ENCODE results near the gene HOATZ. TPM values are rescaled to one million over a fixed set of nuclear protein-coding genes. Genes with fewer than 3 reads are reported as not detected.
A peak's percentile ranks its signal among the peaks of the same experiment; 100 is the strongest.

HOATZ gene
- total RNA-seq, 1 donor from 2014 or later = 15.0 TPM

- no peaks in the 10 kb centered on the region for H3K27me3 ChIP-seq (ENCODE audit: low read depth)
- no peak overlapping the region for H3K4me3 ChIP-seq
- no peaks in the 10 kb centered on the region for H3K4me1 ChIP-seq
- no peak for DNase-seq
- no peaks in the 10 kb centered on the region for H3K9me3 ChIP-seq
- ATAC-seq = no peak
- intact Hi-C loops (cut with DNase I) = no loop called here
- no peak for TF ChIP-seq CTCF (IDR thresholded peaks at IDR 0.05)
- H3K36me3 ChIP-seq = no peaks in the 10 kb centered on the region
- H3K27ac ChIP-seq = no peak overlapping the region
Measured at GRCh38 chr11:111532365-111532709, 17.8 kb downstream of the HOATZ start.

GRCh38 chr11:111535281-111535680 is 20.7 kb downstream of the HOATZ start:
- ATAC-seq (no peak), DNase-seq (no peak)
- Histone ChIP-seq H3K27ac (no peak overlapping the region), H3K4me1 (peaks cover 8% of the 10 kb centered on the region), H3K4me3 (no peak overlapping the region), H3K27me3 (ENCODE audit: low read depth) (peaks cover 4% of the 10 kb centered on the region), H3K36me3 (no peaks in the 10 kb centered on the region), H3K9me3 (no peaks in the 10 kb centered on the region)
- no peak for TF ChIP-seq CTCF (IDR thresholded peaks at IDR 0.05)
- intact Hi-C loops (cut with DNase I) = no loop called here

- DNase-seq (no peak), ATAC-seq (no peak)
- H3K27me3 ChIP-seq (ENCODE audit: low read depth) = peaks cover 11% of the 10 kb centered on the region
- H3K27ac ChIP-seq = no peak overlapping the region
- no peaks in the 10 kb centered on the region for H3K9me3 ChIP-seq
- intact Hi-C loops (cut with DNase I) = no loop called here
- peaks cover 28% of the 10 kb centered on the region for H3K4me1 ChIP-seq
- no peak for TF ChIP-seq CTCF (IDR thresholded peaks at IDR 0.05)
- no peaks in the 10 kb centered on the region for H3K36me3 ChIP-seq
- no peak overlapping the region for H3K4me3 ChIP-seq
Measured at GRCh38 chr11:111537336-111537860, 22.8 kb downstream of the HOATZ start.

- intact Hi-C loops (cut with DNase I) = no loop called here
- no peaks in the 10 kb centered on the region for H3K9me3 ChIP-seq
- H3K27ac ChIP-seq = no peak overlapping the region
- no peaks in the 10 kb centered on the region for H3K36me3 ChIP-seq
- no peak overlapping the region for H3K4me3 ChIP-seq
- TF ChIP-seq CTCF (IDR thresholded peaks at IDR 0.05) = no peak
- H3K27me3 ChIP-seq (ENCODE audit: low read depth) = peaks cover 11% of the 10 kb centered on the region
- peaks cover 28% of the 10 kb centered on the region for H3K4me1 ChIP-seq
- ATAC-seq (no peak), DNase-seq (no peak)
Measured at GRCh38 chr11:111538407-111539114, 24.0 kb downstream of the HOATZ start.

- H3K4me3 ChIP-seq = peak overlapping the region; percentile 71
- intact Hi-C loops (cut with DNase I) = no loop called here
- H3K9me3 ChIP-seq = no peaks in the 10 kb centered on the region
- peaks cover 11% of the 10 kb centered on the region for H3K27me3 ChIP-seq (ENCODE audit: low read depth)
- H3K27ac ChIP-seq = peak overlapping the region; percentile 78
- DNase-seq = no peak
- no peak for ATAC-seq
- no peak for TF ChIP-seq CTCF (IDR thresholded peaks at IDR 0.05)
- H3K36me3 ChIP-seq = no peaks in the 10 kb centered on the region
- peaks cover 28% of the 10 kb centered on the region for H3K4me1 ChIP-seq
Measured at GRCh38 chr11:111539426-111540113, 25.0 kb downstream of the HOATZ start.

Data from lower lobe of right lung (tissue), 2 donors.